GM12878 (cell line): ENCODE data around the gene WDR64. TPM values are rescaled to one million over a fixed set of nuclear protein-coding genes. Genes with fewer than 3 reads are reported as not detected.

Experiments used
- IKZF1 ChIP-seq: fragments of 450-650 bp; conservative IDR thresholded peaks from 2 replicates; pipeline ENCODE4 v1.6.1; 2017; ENCODE audit warnings: antibody characterized with exemption, mild to moderate bottlenecking
- IRF4 ChIP-seq: IDR thresholded peaks from 2 replicates; pipeline ENCODE4 v1.6.1; 2011; ENCODE audit warnings: low read depth, low read length
- JUNB ChIP-seq: IDR thresholded peaks from 2 replicates; pipeline ENCODE4 v1.6.1; 2016; ENCODE audit warnings: antibody characterized with exemption, mild to moderate bottlenecking
- MXI1 ChIP-seq: fragments of 150-350 bp; IDR thresholded peaks from 2 replicates; pipeline ENCODE4 v1.6.1; 2011; ENCODE audit warnings: low read depth, mild to moderate bottlenecking, inconsistent platforms, low read length, improper control_type of control experiment
- NR2F1 ChIP-seq: fragments of 450-650 bp; conservative IDR thresholded peaks from 2 replicates; pipeline ENCODE4 v1.6.1; 2017; ENCODE audit warnings: mild to moderate bottlenecking
- RB1 ChIP-seq: fragments of 450-650 bp; formaldehyde crosslinking; IDR thresholded peaks from 2 replicates; pipeline ENCODE4 v1.6.1; 2017; ENCODE audit warnings: mild to moderate bottlenecking, borderline replicate concordance
- SIX5 ChIP-seq: IDR thresholded peaks from 2 replicates; pipeline ENCODE4 v1.6.1; 2011; ENCODE audit warnings: mild to moderate bottlenecking, low read depth, low read length, moderate library complexity; ENCODE audit not compliant: severe bottlenecking
- SP1 ChIP-seq: IDR thresholded peaks from one replicate; pipeline ENCODE4 v1.6.1; 2011; ENCODE audit warnings: low read depth, low read length
- SPI1 ChIP-seq: IDR thresholded peaks from 2 replicates; pipeline ENCODE4 v1.6.1; 2011; ENCODE audit warnings: low read depth, mild to moderate bottlenecking, low read length, moderate library complexity, borderline replicate concordance; ENCODE audit not compliant: insufficient read depth
- SRF ChIP-seq, 2 experiments: IDR thresholded peaks; 2 replicates each; pipeline ENCODE4 v1.6.1; 2011; ENCODE audit warnings: low read depth in 2 of 2, low read length in 2 of 2, mild to moderate bottlenecking in 1 of 2, moderate library complexity in 1 of 2
- polyA plus RNA-seq, 11 experiments: library from polyadenylated mRNA; depleted of rRNA in 4 of 11; unstranded in 6 of 11; stranded (reverse) in 5 of 11; fragments of >200 nt; fragmentation: Nextera tagmentation in 4 of 11; fragmentation: Illumina TruSeq in 1 of 11; extraction: Ambion mirVana in 4 of 11; extraction: Trizol in 1 of 11; gene quantifications; 1 replicate in 1 of 11; 2 replicates in 10 of 11; pipeline versions ENCODE4 v1.2.1 to v1.2.3, GENCODE V29; 2011 to 2016; ENCODE audit warnings: inconsistent platforms in 2 of 11, missing spikeins in 2 of 11, low read depth in 1 of 11
- total RNA-seq, 4 experiments: library from RNA; depleted of rRNA in 3 of 4; stranded (reverse); fragments of >200 nt in 3 of 4; fragmentation: Illumina TruSeq in 1 of 4; extraction: Trizol in 1 of 4; gene quantifications; 2 replicates each; pipeline versions ENCODE4 v1.2.1 to v1.2.3, GENCODE V29; 2013 to 2021
- TF ChIP-seq, protein P1 (sequence below): fragments of 450-650 bp; IDR thresholded peaks from 2 replicates; pipeline ENCODE4 v1.6.1; 2016; ENCODE audit warnings: mild to moderate bottlenecking, moderate library complexity, borderline replicate concordance
- TF ChIP-seq, protein P2 (sequence below): IDR thresholded peaks from 2 replicates; pipeline ENCODE4 v1.6.1; 2012; ENCODE audit warnings: low read depth, low read length, improper control_type of control experiment
- TF ChIP-seq, protein P3 (sequence below): fragments of 450-650 bp; IDR thresholded peaks from 2 replicates; pipeline ENCODE4 v1.6.1; 2018; ENCODE audit warnings: borderline replicate concordance, mild to moderate bottlenecking; ENCODE audit not compliant: partially characterized antibody
- TF ChIP-seq, protein P4 (sequence below): fragments of 450-650 bp; formaldehyde crosslinking; IDR thresholded peaks from 2 replicates; pipeline ENCODE4 v1.5.0; 2022; ENCODE audit warnings: mild to moderate bottlenecking, missing genetic modification characterization

WDR64 gene
- total and polyA plus RNA-seq, 10 of the 15 experiments (the other 5 are each of a cell fraction or from before 2014, with no cell fraction given) = 0.01 TPM; not detected in 9

DNA sequence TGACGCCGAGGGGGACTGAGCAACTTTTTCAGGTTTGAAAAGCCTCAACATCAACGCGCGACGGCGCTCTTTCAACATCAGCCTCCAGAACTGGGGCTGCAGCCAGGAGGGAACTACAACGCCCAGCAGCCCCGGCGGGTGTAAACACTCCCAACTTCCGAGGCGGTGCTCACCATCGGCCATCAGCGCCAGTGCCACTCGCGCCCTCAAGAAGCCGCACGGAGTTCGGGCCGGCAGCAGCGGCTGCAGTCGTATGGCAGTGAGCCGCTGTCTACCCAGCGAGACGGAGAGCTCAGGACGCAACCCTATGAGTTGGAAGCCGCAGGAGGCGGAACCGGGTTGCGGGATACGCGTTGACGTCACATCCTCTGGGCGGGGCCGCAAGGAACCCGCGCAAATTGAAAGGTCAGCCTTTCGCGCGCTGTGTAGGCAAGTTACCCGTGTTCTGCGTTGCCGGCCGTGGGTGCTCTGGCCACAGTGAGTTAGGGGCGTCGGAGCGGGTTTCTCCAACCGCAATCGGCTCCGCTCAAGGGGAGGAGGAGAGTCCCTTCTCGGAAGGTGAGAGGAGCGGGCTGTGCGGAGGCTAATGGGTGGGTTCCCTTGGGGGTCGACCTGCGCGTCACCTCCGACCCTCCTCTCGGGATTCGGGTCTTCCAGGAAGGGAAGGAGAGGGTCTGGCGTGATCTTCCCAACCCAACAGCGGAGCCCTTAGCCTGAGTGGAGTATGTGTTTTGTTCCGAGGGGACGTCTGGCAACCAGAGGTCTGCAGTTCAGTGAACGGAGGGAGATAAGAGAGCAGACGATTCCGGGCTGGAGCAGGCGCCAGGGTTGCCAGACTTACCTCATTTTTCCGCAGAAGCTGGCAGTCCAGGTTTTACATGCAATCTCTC, 196.0 kb downstream of the WDR64 start, which contains the start of gene EXO1 (continued):
- TF ChIP-seq, protein P1, sequence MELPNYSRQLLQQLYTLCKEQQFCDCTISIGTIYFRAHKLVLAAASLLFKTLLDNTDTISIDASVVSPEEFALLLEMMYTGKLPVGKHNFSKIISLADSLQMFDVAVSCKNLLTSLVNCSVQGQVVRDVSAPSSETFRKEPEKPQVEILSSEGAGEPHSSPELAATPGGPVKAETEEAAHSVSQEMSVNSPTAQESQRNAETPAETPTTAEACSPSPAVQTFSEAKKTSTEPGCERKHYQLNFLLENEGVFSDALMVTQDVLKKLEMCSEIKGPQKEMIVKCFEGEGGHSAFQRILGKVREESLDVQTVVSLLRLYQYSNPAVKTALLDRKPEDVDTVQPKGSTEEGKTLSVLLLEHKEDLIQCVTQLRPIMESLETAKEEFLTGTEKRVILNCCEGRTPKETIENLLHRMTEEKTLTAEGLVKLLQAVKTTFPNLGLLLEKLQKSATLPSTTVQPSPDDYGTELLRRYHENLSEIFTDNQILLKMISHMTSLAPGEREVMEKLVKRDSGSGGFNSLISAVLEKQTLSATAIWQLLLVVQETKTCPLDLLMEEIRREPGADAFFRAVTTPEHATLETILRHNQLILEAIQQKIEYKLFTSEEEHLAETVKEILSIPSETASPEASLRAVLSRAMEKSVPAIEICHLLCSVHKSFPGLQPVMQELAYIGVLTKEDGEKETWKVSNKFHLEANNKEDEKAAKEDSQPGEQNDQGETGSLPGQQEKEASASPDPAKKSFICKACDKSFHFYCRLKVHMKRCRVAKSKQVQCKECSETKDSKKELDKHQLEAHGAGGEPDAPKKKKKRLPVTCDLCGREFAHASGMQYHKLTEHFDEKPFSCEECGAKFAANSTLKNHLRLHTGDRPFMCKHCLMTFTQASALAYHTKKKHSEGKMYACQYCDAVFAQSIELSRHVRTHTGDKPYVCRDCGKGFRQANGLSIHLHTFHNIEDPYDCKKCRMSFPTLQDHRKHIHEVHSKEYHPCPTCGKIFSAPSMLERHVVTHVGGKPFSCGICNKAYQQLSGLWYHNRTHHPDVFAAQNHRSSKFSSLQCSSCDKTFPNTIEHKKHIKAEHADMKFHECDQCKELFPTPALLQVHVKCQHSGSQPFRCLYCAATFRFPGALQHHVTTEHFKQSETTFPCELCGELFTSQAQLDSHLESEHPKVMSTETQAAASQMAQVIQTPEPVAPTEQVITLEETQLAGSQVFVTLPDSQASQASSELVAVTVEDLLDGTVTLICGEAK = peak; percentile 97
- TF ChIP-seq, protein P2, sequence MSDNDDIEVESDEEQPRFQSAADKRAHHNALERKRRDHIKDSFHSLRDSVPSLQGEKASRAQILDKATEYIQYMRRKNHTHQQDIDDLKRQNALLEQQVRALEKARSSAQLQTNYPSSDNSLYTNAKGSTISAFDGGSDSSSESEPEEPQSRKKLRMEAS = peak; percentile 91
- TF ChIP-seq, protein P3, sequence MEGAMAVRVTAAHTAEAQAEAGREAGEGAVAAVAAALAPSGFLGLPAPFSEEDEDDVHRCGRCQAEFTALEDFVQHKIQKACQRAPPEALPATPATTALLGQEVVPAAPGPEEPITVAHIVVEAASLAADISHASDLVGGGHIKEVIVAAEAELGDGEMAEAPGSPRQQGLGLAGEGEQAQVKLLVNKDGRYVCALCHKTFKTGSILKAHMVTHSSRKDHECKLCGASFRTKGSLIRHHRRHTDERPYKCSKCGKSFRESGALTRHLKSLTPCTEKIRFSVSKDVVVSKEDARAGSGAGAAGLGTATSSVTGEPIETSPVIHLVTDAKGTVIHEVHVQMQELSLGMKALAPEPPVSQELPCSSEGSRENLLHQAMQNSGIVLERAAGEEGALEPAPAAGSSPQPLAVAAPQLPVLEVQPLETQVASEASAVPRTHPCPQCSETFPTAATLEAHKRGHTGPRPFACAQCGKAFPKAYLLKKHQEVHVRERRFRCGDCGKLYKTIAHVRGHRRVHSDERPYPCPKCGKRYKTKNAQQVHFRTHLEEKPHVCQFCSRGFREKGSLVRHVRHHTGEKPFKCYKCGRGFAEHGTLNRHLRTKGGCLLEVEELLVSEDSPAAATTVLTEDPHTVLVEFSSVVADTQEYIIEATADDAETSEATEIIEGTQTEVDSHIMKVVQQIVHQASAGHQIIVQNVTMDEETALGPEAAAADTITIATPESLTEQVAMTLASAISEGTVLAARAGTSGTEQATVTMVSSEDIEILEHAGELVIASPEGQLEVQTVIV = peak; percentile 71
- peak; percentile 42; the same call in 1 of the 2 replicates for TF ChIP-seq IRF4
- TF ChIP-seq SP1 = peak; percentile 83
- peak; percentile 98; the same call in 1 of the 2 replicates for TF ChIP-seq RB1
- no peak for TF ChIP-seq SPI1
- TF ChIP-seq JUNB = no peak
- TF ChIP-seq SRF (IDR thresholded peaks at IDR 0.05; ENCODE audit: low read depth in 2 of 2, low read length in 2 of 2) = peak in 1 of 2 experiments; percentile 62; a peak in 1 of 4 replicates
- TF ChIP-seq SIX5 = peak; percentile 86
- TF ChIP-seq MXI1 = peak; percentile 99
- TF ChIP-seq, protein P4, sequence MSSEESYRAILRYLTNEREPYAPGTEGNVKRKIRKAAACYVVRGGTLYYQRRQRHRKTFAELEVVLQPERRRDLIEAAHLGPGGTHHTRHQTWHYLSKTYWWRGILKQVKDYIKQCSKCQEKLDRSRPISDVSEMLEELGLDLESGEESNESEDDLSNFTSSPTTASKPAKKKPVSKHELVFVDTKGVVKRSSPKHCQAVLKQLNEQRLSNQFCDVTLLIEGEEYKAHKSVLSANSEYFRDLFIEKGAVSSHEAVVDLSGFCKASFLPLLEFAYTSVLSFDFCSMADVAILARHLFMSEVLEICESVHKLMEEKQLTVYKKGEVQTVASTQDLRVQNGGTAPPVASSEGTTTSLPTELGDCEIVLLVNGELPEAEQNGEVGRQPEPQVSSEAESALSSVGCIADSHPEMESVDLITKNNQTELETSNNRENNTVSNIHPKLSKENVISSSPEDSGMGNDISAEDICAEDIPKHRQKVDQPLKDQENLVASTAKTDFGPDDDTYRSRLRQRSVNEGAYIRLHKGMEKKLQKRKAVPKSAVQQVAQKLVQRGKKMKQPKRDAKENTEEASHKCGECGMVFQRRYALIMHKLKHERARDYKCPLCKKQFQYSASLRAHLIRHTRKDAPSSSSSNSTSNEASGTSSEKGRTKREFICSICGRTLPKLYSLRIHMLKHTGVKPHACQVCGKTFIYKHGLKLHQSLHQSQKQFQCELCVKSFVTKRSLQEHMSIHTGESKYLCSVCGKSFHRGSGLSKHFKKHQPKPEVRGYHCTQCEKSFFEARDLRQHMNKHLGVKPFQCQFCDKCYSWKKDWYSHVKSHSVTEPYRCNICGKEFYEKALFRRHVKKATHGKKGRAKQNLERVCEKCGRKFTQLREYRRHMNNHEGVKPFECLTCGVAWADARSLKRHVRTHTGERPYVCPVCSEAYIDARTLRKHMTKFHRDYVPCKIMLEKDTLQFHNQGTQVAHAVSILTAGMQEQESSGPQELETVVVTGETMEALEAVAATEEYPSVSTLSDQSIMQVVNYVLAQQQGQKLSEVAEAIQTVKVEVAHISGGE = no peak
- TF ChIP-seq IKZF1 = peak; percentile 93
- TF ChIP-seq NR2F1 = peak; percentile 62; the same call in 1 of the 2 replicates
